Adrenal gland (tissue), 12 donors: ENCODE data around the gene C19orf38. TPM values are rescaled to one million over a fixed set of nuclear protein-coding genes. Genes with fewer than 3 reads are reported as not detected.

ENCODE experiments used
- DNase-seq, 7 donors: peaks; one replicate each; pipeline ENCODE4 v3.0.0-alpha.2; 2019 to 2020
- H3K27ac ChIP-seq, 5 donors: fragments of 200-600 bp; sonication (generic) in 4 of 5; 1 replicate in 3 of 5; 2 replicates in 2 of 5; pipeline versions ENCODE4 v1.5.1 to v1.8.0; 2016 to 2020; ENCODE audit warnings: mild to moderate bottlenecking in 1 of 5
- H3K27me3 ChIP-seq: fragments of 200-600 bp; 2 replicates; pipeline ENCODE4 v1.8.0; 2021
- H3K36me3 ChIP-seq, 2 donors: fragments of 200-600 bp; replicated peaks in 1 of 2; 1 replicate in 1 of 2; 2 replicates in 1 of 2; pipeline versions ENCODE4 v1.5.1 to v1.8.0; 2018 to 2022
- H3K4me1 ChIP-seq, 2 donors: fragments of 200-600 bp; replicated peaks in 1 of 2; 1 replicate in 1 of 2; 2 replicates in 1 of 2; pipeline versions ENCODE4 v1.5.1 to v1.8.0; 2018 to 2021
- H3K4me3 ChIP-seq, 4 donors: fragments of 200-600 bp; sonication (generic) in 3 of 4; one replicate each; pipeline ENCODE4 v1.5.1; 2016 to 2018
- H3K9me3 ChIP-seq, 3 donors: fragments of 200-600 bp; sonication (generic) in 1 of 3; replicated peaks in 1 of 3; 1 replicate in 2 of 3; 2 replicates in 1 of 3; pipeline versions ENCODE4 v1.5.1 to v1.8.0; 2016 to 2021
- CTCF ChIP-seq, 6 experiments: fragments of 450-650 bp in 4 of 6; fragments of 200-600 bp in 2 of 6; sonication (generic) in 1 of 6; IDR thresholded peaks; 1 replicate in 5 of 6; 2 replicates in 1 of 6; pipeline versions ENCODE4 v1.5.1 to v1.8.0; 2016 to 2021; ENCODE audit warnings: antibody characterized with exemption in 6 of 6, mild to moderate bottlenecking in 2 of 6, moderate library complexity in 1 of 6
- POLR2A ChIP-seq, 2 donors: fragments of 450-650 bp; IDR thresholded peaks; one replicate each; pipeline ENCODE4 v1.6.1; 2017; ENCODE audit warnings: antibody characterized with exemption in 2 of 2, mild to moderate bottlenecking in 2 of 2, moderate library complexity in 1 of 2
- WGBS, 4 donors: extraction: QIAGEN DNeasy Blood & Tissue Kit in 2 of 4; methylation state at CpG; one replicate each; pipeline versions ENCODE4 v1.1.5 to v1.1.7; 2013 to 2017; 5-methylcytosine and 5-hydroxymethylcytosine counted together
- intact Hi-C, 2 donors: fragments of 100-400 bp; cut with DNase I; formaldehyde crosslinking; loops; one replicate each; pipeline versions ENCODE4 v1.14.1 to v1.15.0; 2022 to 2023
- polyA plus RNA-seq, 3 donors: library from polyadenylated mRNA; stranded (reverse); fragments of 200-250 nt in 2 of 3; fragments of 350-450 nt in 1 of 3; fragmentation: Illumina TruSeq in 1 of 3; extraction: RNeasy Lipid Tissue Mini Kit (QIAGEN cat#74804) in 1 of 3; gene quantifications; one replicate each; pipeline ENCODE4 v1.2.3, GENCODE V29; 2013 to 2014
- total RNA-seq, 9 donors: library from RNA; depleted of rRNA in 4 of 9; stranded (reverse); fragments of >200 nt in 4 of 9; fragments of 120-200 nt in 1 of 9; fragmentation: NEBNext Ultra II Directional in 1 of 9; extraction: Animal tissue kit (Norgen Biotek cat#: 25700) in 1 of 9; gene quantifications; one replicate each; pipeline versions ENCODE4 v1.1.0 to v1.2.4, GENCODE V29; 2013 to 2023
- donor health status: healthy with polysubstance abuse.
- donor health status: Bipolar disorder and iron deficiency.
- donor health status: DM: yes; HTN: yes; CAD: no.
- donor health status: DM: no; HTN: no; CAD: no.
- donor health status: DM: no; HTN: no; CAD: no.
- donor health status: DM: yes; HTN: yes; CAD: no.

The C19orf38 gene
- total and polyA plus RNA-seq, 12 donors, result 0.30 to 5.6 (median 1.9) TPM

- no peaks in the 10 kb centered on the region for H3K27me3 ChIP-seq
- H3K27ac ChIP-seq, result no peak overlapping the region
- intact Hi-C loops, result no loop called here
- DNase-seq, result no peak
- WGBS, 4 donors, result 86 to 87% (median 87%) methylated on average over 11 of the region's 11 CpGs
- peaks cover 0 to 5% of the 10 kb centered on the region in 2 donors for H3K36me3 ChIP-seq
- TF ChIP-seq CTCF (IDR thresholded peaks at IDR 0.05), result no peak
- TF ChIP-seq POLR2A (IDR thresholded peaks at IDR 0.05), result no peak
- no peak overlapping the region for H3K4me3 ChIP-seq
- H3K4me1 ChIP-seq, result peaks cover 6 to 14% of the 10 kb centered on the region in 2 donors
- H3K9me3 ChIP-seq, result no peaks in the 10 kb centered on the region
Measured at GRCh38 chr19:10838377-10838776, 9.8 kb upstream of the C19orf38 start.

- DNase-seq, result no peak
- no peak for TF ChIP-seq POLR2A (IDR thresholded peaks at IDR 0.05)
- TF ChIP-seq CTCF (IDR thresholded peaks at IDR 0.05), result no peak
- Histone ChIP-seq H3K36me3 (no peaks in the 10 kb centered on the region), H3K4me1 (peaks cover 6 to 14% of the 10 kb centered on the region in 2 donors), H3K9me3 (no peaks in the 10 kb centered on the region), H3K4me3 (no peak overlapping the region), H3K27ac (no peak overlapping the region), H3K27me3 (no peaks in the 10 kb centered on the region)
- intact Hi-C loops, result no loop called here
- WGBS, 4 donors, result 75 to 89% (median 85%) methylated on average over 10 of the region's 10 CpGs
Measured at GRCh38 chr19:10839114-10840050, 8.8 kb upstream of the C19orf38 start.

- Histone ChIP-seq H3K27me3 (no peaks in the 10 kb centered on the region), H3K9me3 (peaks cover 0 to 8% (median 0%) of the 10 kb centered on the region in 3 donors), H3K4me3 (no peak overlapping the region), H3K27ac (no peak overlapping the region), H3K4me1 (no peaks in the 10 kb centered on the region), H3K36me3 (no peaks in the 10 kb centered on the region)
- no peak for DNase-seq
- WGBS, 4 donors, result 85 to 92% (median 89%) methylated on average over 7 of the region's 7 CpGs
- TF ChIP-seq CTCF (IDR thresholded peaks at IDR 0.05) (no peak), POLR2A (IDR thresholded peaks at IDR 0.05) (no peak)
- intact Hi-C loops, result no loop called here
Measured at GRCh38 chr19:10842788-10843187, 5.4 kb upstream of the C19orf38 start.

GRCh38 chr19:10846500-10847202 is 1.6 kb upstream of the C19orf38 start:
- Histone ChIP-seq H3K9me3 (peaks cover 0 to 8% (median 0%) of the 10 kb centered on the region in 3 donors), H3K27me3 (no peaks in the 10 kb centered on the region), H3K36me3 (no peaks in the 10 kb centered on the region), H3K27ac (no peak overlapping the region), H3K4me1 (no peaks in the 10 kb centered on the region), H3K4me3 (no peak overlapping the region)
- no peak for TF ChIP-seq CTCF (IDR thresholded peaks at IDR 0.05)
- TF ChIP-seq POLR2A (IDR thresholded peaks at IDR 0.05), result no peak
- intact Hi-C loops, result no loop called here
- no peak for DNase-seq
- WGBS, 4 donors, result 81 to 85% (median 82%) methylated on average over 2 of the region's 2 CpGs
